Common myeloid progenitor, CD34-positive (primary cell): Measurements from ENCODE around the gene DCBLD2.

Source experiments
- CTCF ChIA-PET: fragments of 350-600 bp; sonication (Branson Sonifier 250); formaldehyde crosslinking; loops from one replicate; lab custom pipeline; 2021; ENCODE audit warnings: antibody characterized with exemption; lab: Charles Lee
- POLR2A ChIA-PET: fragments of 350-600 bp; sonication (Branson Sonifier 250); formaldehyde crosslinking; loops from one replicate; lab custom pipeline; 2021; ENCODE audit warnings: antibody characterized with exemption; lab: Charles Lee
- DNase-seq, 3 donors: peaks; one replicate each; pipeline versions ENCODE4 v3.0.0 to v3.0.0-alpha.2; 2013
- H3K27ac ChIP-seq, 2 experiments: 1 replicate in 1 of 2; 2 replicates in 1 of 2; pipeline ENCODE4 v1.7.0; 2013; ENCODE audit warnings: inconsistent platforms in 2 of 2, low read length in 2 of 2, mild to moderate bottlenecking in 2 of 2, low read depth in 1 of 2, moderate library complexity in 1 of 2; ENCODE audit not compliant: severe bottlenecking in 2 of 2, insufficient read depth in 1 of 2, poor library complexity in 1 of 2
- H3K27me3 ChIP-seq, 5 experiments: replicated peaks in 2 of 5; 1 replicate in 3 of 5; 2 replicates in 2 of 5; pipeline versions ENCODE4 v1.6.1 to v1.7.0; 2013; ENCODE audit warnings: low read length in 4 of 5, mild to moderate bottlenecking in 2 of 5, moderate library complexity in 2 of 5, inconsistent platforms in 1 of 5; ENCODE audit not compliant: insufficient read depth in 5 of 5, control insufficient read depth in 4 of 5
- H3K36me3 ChIP-seq, 4 experiments: 1 replicate in 2 of 4; 2 replicates in 2 of 4; pipeline versions ENCODE4 v1.6.1 to v1.7.0; 2013; ENCODE audit warnings: low read length in 3 of 4, control low read depth in 1 of 4, mild to moderate bottlenecking in 1 of 4; ENCODE audit not compliant: control insufficient read depth in 4 of 4, insufficient read depth in 4 of 4
- H3K4me1 ChIP-seq, 4 experiments: 1 replicate in 3 of 4; 2 replicates in 1 of 4; pipeline versions ENCODE4 v1.6.1 to v1.7.1; 2013; ENCODE audit warnings: low read length in 3 of 4, mild to moderate bottlenecking in 3 of 4, control low read depth in 1 of 4, inconsistent platforms in 1 of 4, moderate library complexity in 1 of 4; ENCODE audit not compliant: control insufficient read depth in 4 of 4, insufficient read depth in 4 of 4; ENCODE audit errors: control extremely low read depth in 1 of 4
- H3K4me3 ChIP-seq, 7 experiments: 1 replicate in 4 of 7; 2 replicates in 3 of 7; pipeline versions ENCODE4 v1.5.1 to v1.7.0; 2013; ENCODE audit warnings: mild to moderate bottlenecking in 7 of 7, low read length in 6 of 7, moderate library complexity in 6 of 7, inconsistent platforms in 2 of 7, low read depth in 2 of 7, control low read depth in 1 of 7; ENCODE audit not compliant: insufficient read depth in 4 of 7, control insufficient read depth in 1 of 7; ENCODE audit errors: extremely low read depth in 1 of 7
- H3K9me3 ChIP-seq, 5 experiments: 1 replicate in 4 of 5; 2 replicates in 1 of 5; pipeline versions ENCODE4 v1.6.1 to v1.7.1; 2013; ENCODE audit warnings: low read length in 4 of 5, mild to moderate bottlenecking in 2 of 5, inconsistent platforms in 1 of 5, low read depth in 1 of 5, moderate library complexity in 1 of 5; ENCODE audit not compliant: control insufficient read depth in 4 of 5, insufficient read depth in 2 of 5; ENCODE audit errors: control extremely low read depth in 1 of 5
- WGBS: methylation state at CpG from one replicate; pipeline ENCODE4 v1.1.5; 2013; ENCODE audit not compliant: insufficient coverage; 5-methylcytosine and 5-hydroxymethylcytosine counted together

DCBLD2 gene

DNA sequence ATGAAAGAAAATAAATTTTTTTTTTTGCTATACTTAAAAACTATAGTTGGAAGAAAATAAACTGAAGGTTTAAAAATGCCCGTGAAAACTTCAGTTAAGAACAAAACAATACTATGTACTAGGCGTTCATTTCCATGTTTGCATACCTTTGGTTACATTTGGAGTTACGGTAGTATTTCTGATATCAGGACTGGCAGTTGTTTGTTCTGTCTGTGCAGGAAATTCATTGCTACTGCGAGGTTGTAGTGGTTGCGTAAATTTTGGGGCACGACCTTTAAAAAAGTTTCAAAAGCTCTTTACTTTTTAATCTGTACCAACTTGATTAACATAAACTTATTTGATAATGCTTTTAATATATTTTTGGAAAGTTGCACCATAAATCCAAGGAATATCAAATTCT, 90.4 kb downstream of the DCBLD2 start:
- POLR2A ChIA-PET: no interaction called here

DNA sequence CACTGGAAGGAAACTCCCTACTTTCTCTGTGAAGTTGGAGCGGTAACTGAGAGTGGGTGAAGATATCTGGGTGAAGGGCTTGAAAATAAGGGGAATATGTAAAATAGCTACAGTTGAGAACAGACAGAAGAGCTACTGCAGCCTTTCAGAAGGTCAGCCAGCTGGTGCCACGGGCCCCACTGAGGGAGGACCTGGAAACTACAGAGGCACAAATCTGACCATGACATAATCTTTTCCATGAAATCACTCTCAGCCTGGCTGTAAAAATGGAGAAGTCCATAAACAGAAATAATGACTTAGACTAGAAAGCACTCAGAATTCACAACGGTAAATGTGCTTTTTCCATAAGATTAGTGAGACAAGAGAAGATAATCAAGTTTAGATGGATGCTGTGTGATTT, 91.9 kb downstream of the DCBLD2 start:
- Histone ChIP-seq H3K36me3 (peaks cover 5 to 23% (median 14%) of the 10 kb centered on the region in 4 experiments), H3K27me3 (no peaks in the 10 kb centered on the region), H3K9me3 (no peaks in the 10 kb centered on the region), H3K4me3 (no peak overlapping the region), H3K27ac (no peak overlapping the region), H3K4me1 (peaks cover 9 to 23% (median 14%) of the 10 kb centered on the region in 4 experiments)
- ChIA-PET POLR2A (no interaction called here), CTCF (interaction anchor here (1.6 to 10.2 kb wide), 2 partner anchors 11 to 211 kb away, joined by 5 to 293 read pairs; partner anchors contain the start of gene CPOX)
- 100% methylated on average over 1 of the region's 3 CpGs for WGBS
- DNase-seq: no peak

More for the DNA sequence above, 90.4 kb downstream of the DCBLD2 start:
- no peaks in the 10 kb centered on the region for H3K27me3 ChIP-seq
- 0% methylated on average over 2 of the region's 6 CpGs for WGBS
- H3K36me3 ChIP-seq: peaks cover 5 to 17% (median 12%) of the 10 kb centered on the region in 4 experiments
- H3K4me3 ChIP-seq: peak overlapping the region in 2 of 7 experiments; percentile 21 to 53
- H3K27ac ChIP-seq: peak overlapping the region in 1 of 2 experiments; percentile 47
- peak; percentile 10 to 60 (median 44) for DNase-seq
- CTCF ChIA-PET: interaction anchor here (1.0 to 10.2 kb wide), 9 partner anchors 13 to 226 kb away, joined by 3 to 293 read pairs (median 4); partner anchors contain the start of genes CPOX and ST3GAL6
- H3K9me3 ChIP-seq: no peaks in the 10 kb centered on the region
- peaks cover 9 to 23% (median 14%) of the 10 kb centered on the region in 4 experiments for H3K4me1 ChIP-seq

- ChIA-PET POLR2A (no interaction called here), CTCF (interaction anchor here (1.2 kb wide), 1 partner anchor 206 kb away, joined by 3 read pairs; no protein-coding TSS in a partner anchor)
- no peaks in the 10 kb centered on the region for H3K27me3 ChIP-seq
- no peak overlapping the region for H3K4me3 ChIP-seq
- peaks cover 9 to 23% (median 14%) of the 10 kb centered on the region in 4 experiments for H3K4me1 ChIP-seq
- H3K9me3 ChIP-seq: no peaks in the 10 kb centered on the region
- H3K27ac ChIP-seq: no peak overlapping the region
- peaks cover 3 to 21% (median 14%) of the 10 kb centered on the region in 4 experiments for H3K36me3 ChIP-seq
- WGBS: 100% methylated on average over 1 of the region's 2 CpGs
- DNase-seq: no peak
Measured at GRCh38 chr3:98808071-98808470, 93.4 kb downstream of the DCBLD2 start.

DNA sequence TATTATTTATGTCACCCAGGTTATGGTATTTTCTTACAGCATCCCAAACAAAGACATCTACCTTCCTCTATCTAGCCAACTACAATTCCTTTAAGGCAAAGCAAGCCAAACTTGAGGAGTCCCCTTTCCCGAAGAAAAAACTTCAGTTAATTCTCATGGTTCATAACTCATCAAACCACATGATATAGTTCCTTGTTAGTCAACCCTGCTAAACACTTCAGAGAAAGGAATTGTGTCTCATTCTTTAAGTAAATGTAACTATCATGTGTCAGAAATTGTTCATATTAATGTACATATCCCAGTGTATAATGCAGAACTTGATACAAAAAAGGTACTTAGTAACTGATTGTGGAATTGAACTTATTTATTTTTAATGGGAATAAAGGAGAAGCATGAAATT, 93.9 kb downstream of the DCBLD2 start:
- Histone ChIP-seq H3K36me3 (peaks cover 3 to 21% (median 14%) of the 10 kb centered on the region in 4 experiments), H3K27me3 (no peaks in the 10 kb centered on the region), H3K9me3 (no peaks in the 10 kb centered on the region), H3K4me1 (peaks cover 9 to 23% (median 14%) of the 10 kb centered on the region in 4 experiments), H3K27ac (no peak overlapping the region), H3K4me3 (no peak overlapping the region)
- ChIA-PET POLR2A (no interaction called here), CTCF (interaction anchor here (1.2 kb wide), 1 partner anchor 206 kb away, joined by 3 read pairs; no protein-coding TSS in a partner anchor)
- no peak for DNase-seq
- WGBS: no CpG with 5 or more reads among the region's 1 CpG

DNA sequence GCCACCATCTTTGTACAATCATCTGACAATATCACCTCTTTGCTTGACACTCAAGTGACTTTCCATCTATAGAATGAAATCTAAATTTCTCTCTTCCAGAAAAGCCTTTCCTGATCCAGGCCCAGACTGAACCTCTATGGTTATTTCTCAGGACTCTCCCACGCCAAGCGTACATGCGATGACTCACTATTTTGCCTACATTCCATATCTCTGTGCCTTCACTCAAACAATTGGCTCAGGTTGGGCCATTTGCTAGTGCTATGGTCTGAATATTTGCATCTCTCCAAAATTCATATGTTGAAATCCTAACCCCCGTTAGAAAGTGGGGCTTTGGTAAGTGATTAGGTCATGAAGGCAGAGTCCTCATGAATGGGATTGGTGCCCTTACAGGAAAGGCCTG, 94.5 kb downstream of the DCBLD2 start:
- Histone ChIP-seq H3K4me3 (no peak overlapping the region), H3K27me3 (no peaks in the 10 kb centered on the region), H3K4me1 (peaks cover 9 to 23% (median 14%) of the 10 kb centered on the region in 4 experiments), H3K36me3 (peaks cover 3 to 21% (median 14%) of the 10 kb centered on the region in 4 experiments), H3K27ac (no peak overlapping the region), H3K9me3 (no peaks in the 10 kb centered on the region)
- no peak for DNase-seq
- POLR2A ChIA-PET: no interaction called here
- no CpG with 5 or more reads among the region's 4 CpGs for WGBS
- CTCF ChIA-PET: no interaction called here

GRCh38 chr3:98806521-98806920, 95.0 kb downstream of the DCBLD2 start:
- no peaks in the 10 kb centered on the region for H3K9me3 ChIP-seq
- H3K36me3 ChIP-seq: peaks cover 3 to 21% (median 14%) of the 10 kb centered on the region in 4 experiments
- ChIA-PET CTCF (no interaction called here), POLR2A (no interaction called here)
- no peak overlapping the region for H3K4me3 ChIP-seq
- no peak overlapping the region for H3K27ac ChIP-seq
- peaks cover 9 to 20% (median 14%) of the 10 kb centered on the region in 4 experiments for H3K4me1 ChIP-seq
- 92% methylated on average over 1 of the region's 1 CpG for WGBS
- DNase-seq: no peak
- H3K27me3 ChIP-seq: no peaks in the 10 kb centered on the region

DNA sequence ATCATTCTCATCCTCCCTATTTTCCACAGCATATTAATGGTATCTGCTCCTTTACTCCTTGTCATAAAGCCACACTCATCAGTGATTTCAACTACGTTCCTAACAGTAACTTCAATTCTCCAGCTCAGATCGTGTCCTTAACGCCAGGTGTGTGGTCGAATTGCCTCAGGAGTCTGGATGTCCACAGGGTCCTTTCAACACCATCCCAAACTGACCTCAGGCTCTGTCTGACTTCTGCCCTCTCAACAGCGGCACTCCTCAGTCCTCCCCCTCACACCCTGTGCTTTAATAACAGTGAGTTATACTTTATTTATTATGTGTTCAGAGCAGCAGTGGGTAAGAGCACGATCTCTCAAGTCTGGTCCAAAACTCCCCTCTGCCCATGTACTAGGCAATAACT, 95.9 kb downstream of the DCBLD2 start:
- ChIA-PET CTCF (interaction anchor here (1.0 kb wide), 1 partner anchor 69 kb away, joined by 3 read pairs; no protein-coding TSS in a partner anchor), POLR2A (no interaction called here)
- Histone ChIP-seq H3K4me3 (no peak overlapping the region), H3K4me1 (peaks cover 4 to 11% (median 6%) of the 10 kb centered on the region in 4 experiments), H3K27me3 (no peaks in the 10 kb centered on the region), H3K9me3 (no peaks in the 10 kb centered on the region), H3K36me3 (peaks cover 3 to 21% (median 14%) of the 10 kb centered on the region in 4 experiments), H3K27ac (no peak overlapping the region)
- WGBS: 91% methylated on average over 4 of the region's 6 CpGs
- no peak for DNase-seq
